H1 (cell line): ENCODE data around the gene SNAI1. TPM values are rescaled to one million over a fixed set of nuclear protein-coding genes. Genes with fewer than 3 reads are reported as not detected.

Source experiments
- CTCF ChIA-PET: fragments of 300-600 bp; sonication (Branson Sonifier 250); formaldehyde crosslinking; loops from one replicate; lab custom pipeline; 2021; ENCODE audit not compliant: partially characterized antibody; lab: Charles Lee
- POLR2A ChIA-PET: fragments of 300-600 bp; sonication (Branson Sonifier 250); formaldehyde crosslinking; loops from one replicate; lab custom pipeline; 2021; ENCODE audit warnings: inconsistent platforms; ENCODE audit not compliant: partially characterized antibody; lab: Charles Lee
- DNase-seq, 2 experiments: peaks; one replicate each; pipeline versions ENCODE4 v3.0.0 to v3.0.0-alpha.2; 2010 to 2022; ENCODE audit warnings: low spot score in 2 of 2, low read depth in 1 of 2, mixed read lengths in 1 of 2
- FAIRE-seq: peaks from 2 replicates; lab custom pipeline; 2011; peaks lifted over from hg19 to GRCh38; lab: Jason Lieb, UNC
- H2AFZ ChIP-seq: 2 replicates; pipeline ENCODE4 v1.8.1; 2012; ENCODE audit warnings: low read length, inconsistent platforms
- H2AK5ac ChIP-seq: 2 replicates; pipeline ENCODE4 v1.6.1; 2013; ENCODE audit warnings: low read depth, low read length
- H2BK120ac ChIP-seq: replicated peaks from 2 replicates; pipeline ENCODE3; 2013; ENCODE audit warnings: low read depth, low read length, inconsistent platforms
- H2BK12ac ChIP-seq: 2 replicates; pipeline ENCODE4 v1.6.1; 2013; ENCODE audit warnings: low read depth, low read length
- H2BK15ac ChIP-seq: 2 replicates; pipeline ENCODE4 v1.6.1; 2013; ENCODE audit warnings: low read length
- H2BK20ac ChIP-seq: 2 replicates; pipeline ENCODE4 v1.6.1; 2013; ENCODE audit warnings: low read length
- H2BK5ac ChIP-seq: 2 replicates; pipeline ENCODE4 v1.6.1; 2013; ENCODE audit warnings: low read depth, low read length
- H3K14ac ChIP-seq: 2 replicates; pipeline ENCODE4 v1.6.1; 2013; ENCODE audit warnings: inconsistent platforms; ENCODE audit not compliant: insufficient read length
- H3K18ac ChIP-seq: 2 replicates; pipeline ENCODE4 v1.6.1; 2013; ENCODE audit warnings: low read length; ENCODE audit errors: extremely low read depth
- H3K23ac ChIP-seq: 2 replicates; pipeline ENCODE4 v1.6.1; 2013; ENCODE audit warnings: inconsistent platforms; ENCODE audit not compliant: insufficient read length
- H3K23me2 ChIP-seq: 2 replicates; pipeline ENCODE4 v1.6.1; 2013; ENCODE audit warnings: low read depth, low read length
- H3K27ac ChIP-seq: 2 replicates; pipeline ENCODE4 v1.6.1; 2011; ENCODE audit warnings: low read depth, low read length, inconsistent platforms
- H3K27me3 ChIP-seq, 4 experiments: replicated peaks in 1 of 4; 1 replicate in 1 of 4; 2 replicates in 3 of 4; pipeline versions ENCODE4 v1.6.1 to v1.8.1; 2011 to 2013; ENCODE audit warnings: low read length in 3 of 4, mild to moderate bottlenecking in 3 of 4, inconsistent platforms in 2 of 4, mixed read lengths in 2 of 4, moderate library complexity in 1 of 4; ENCODE audit not compliant: control insufficient read depth in 3 of 4, insufficient read depth in 3 of 4; ENCODE audit errors: extremely low read depth in 1 of 4
- H3K36me3 ChIP-seq, 4 experiments: 2 replicates each; pipeline versions ENCODE4 v1.6.1 to v1.8.1; 2011 to 2013; ENCODE audit warnings: mild to moderate bottlenecking in 4 of 4, low read length in 3 of 4, moderate library complexity in 2 of 4, control low read depth in 1 of 4, inconsistent platforms in 1 of 4; ENCODE audit not compliant: insufficient read depth in 4 of 4, control insufficient read depth in 2 of 4
- H3K4ac ChIP-seq: replicated peaks from 2 replicates; pipeline ENCODE3; 2013; ENCODE audit warnings: low read length, low read depth, mixed read lengths, inconsistent platforms; ENCODE audit not compliant: insufficient read length
- H3K4me1 ChIP-seq, 4 experiments: replicated peaks in 1 of 4; 1 replicate in 1 of 4; 2 replicates in 3 of 4; pipeline versions ENCODE4 v1.6.1 to v1.8.1; 2011 to 2013; ENCODE audit warnings: low read length in 3 of 4, inconsistent platforms in 2 of 4, mixed read lengths in 1 of 4; ENCODE audit not compliant: insufficient read depth in 4 of 4, control insufficient read depth in 3 of 4
- H3K4me2 ChIP-seq, 2 experiments: 2 replicates each; pipeline versions ENCODE4 v1.6.1 to v1.8.1; 2011 to 2013; ENCODE audit warnings: low read depth in 2 of 2, low read length in 2 of 2, control low read depth in 1 of 2, inconsistent platforms in 1 of 2, mild to moderate bottlenecking in 1 of 2; ENCODE audit not compliant: insufficient read depth in 1 of 2
- H3K4me3 ChIP-seq, 4 experiments: fragments of 200-600, 300-600 bp in 1 of 4; sonication (generic), shearing (Covaris generic), sonication (Bioruptor Twin) in 1 of 4; 2 replicates each; pipeline versions ENCODE4 v1.5.1 to v1.8.1; 2011 to 2016; ENCODE audit warnings: low read length in 4 of 4, low read depth in 3 of 4, control low read depth in 2 of 4, inconsistent platforms in 2 of 4, mild to moderate bottlenecking in 2 of 4, mixed read lengths in 1 of 4, moderate library complexity in 1 of 4; ENCODE audit not compliant: insufficient read depth in 2 of 4; ENCODE audit errors: extremely low read depth in 1 of 4
- H3K56ac ChIP-seq: replicated peaks from 2 replicates; pipeline ENCODE3; 2013; ENCODE audit warnings: low read depth, mild to moderate bottlenecking, mixed read lengths, low read length, inconsistent platforms; ENCODE audit not compliant: insufficient read length
- H3K79me1 ChIP-seq: 2 replicates; pipeline ENCODE4 v1.6.1; 2013; ENCODE audit warnings: low read depth, low read length, control low read depth
- H3K79me2 ChIP-seq, 2 experiments: 2 replicates each; pipeline versions ENCODE4 v1.6.1 to v1.8.1; 2012 to 2013; ENCODE audit warnings: low read length in 2 of 2, mild to moderate bottlenecking in 2 of 2, inconsistent platforms in 1 of 2; ENCODE audit not compliant: insufficient read depth in 2 of 2, control insufficient read depth in 1 of 2
- H3K9ac ChIP-seq, 4 experiments: replicated peaks in 1 of 4; 1 replicate in 1 of 4; 2 replicates in 3 of 4; pipeline versions ENCODE4 v1.6.1 to v1.8.1; 2011 to 2013; ENCODE audit warnings: low read depth in 3 of 4, low read length in 3 of 4, control low read depth in 2 of 4, mild to moderate bottlenecking in 2 of 4, moderate library complexity in 2 of 4, inconsistent platforms in 1 of 4; ENCODE audit errors: extremely low read depth in 1 of 4
- H3K9me3 ChIP-seq, 2 experiments: 2 replicates each; pipeline versions ENCODE4 v1.6.1 to v1.8.1; 2012 to 2013; ENCODE audit warnings: mild to moderate bottlenecking in 2 of 2, moderate library complexity in 2 of 2, control low read depth in 1 of 2, inconsistent platforms in 1 of 2, low read depth in 1 of 2, low read length in 1 of 2, mixed read lengths in 1 of 2; ENCODE audit not compliant: insufficient read depth in 2 of 2
- H4K20me1 ChIP-seq, 2 experiments: replicated peaks in 1 of 2; 2 replicates each; pipeline versions ENCODE3 to v1.8.1; 2011 to 2013; ENCODE audit warnings: inconsistent platforms in 2 of 2, low read length in 2 of 2, mild to moderate bottlenecking in 1 of 2; ENCODE audit not compliant: insufficient read depth in 2 of 2, control insufficient read depth in 1 of 2
- H4K5ac ChIP-seq: 2 replicates; pipeline ENCODE4 v1.6.1; 2013; ENCODE audit warnings: low read length, low read depth, mixed read lengths, inconsistent platforms; ENCODE audit not compliant: insufficient read length
- H4K8ac ChIP-seq: 2 replicates; pipeline ENCODE4 v1.8.0; 2013; ENCODE audit warnings: mild to moderate bottlenecking, moderate library complexity, low read length, inconsistent platforms; ENCODE audit not compliant: insufficient read depth; ENCODE audit errors: extremely low read depth
- H4K91ac ChIP-seq: replicated peaks from 2 replicates; pipeline ENCODE3; 2013; ENCODE audit warnings: low read length, mixed read lengths, inconsistent platforms; ENCODE audit not compliant: insufficient read length
- BCL11A ChIP-seq, 2 experiments: IDR thresholded peaks; one replicate each; pipeline ENCODE4 v1.6.1; 2011; ENCODE audit warnings: low read depth in 2 of 2, low read length in 2 of 2, mild to moderate bottlenecking in 2 of 2
- WGBS, 2 experiments: shearing (Covaris generic) in 1 of 2; methylation state at CpG; one replicate each; pipeline versions ENCODE4 v1.1.6 to v1.1.7; 2013 to 2015; ENCODE audit warnings: low lambda C conversion rate in 2 of 2, mixed read lengths in 2 of 2, inconsistent platforms in 1 of 2, low coverage in 1 of 2, missing lambda C conversion rate in 1 of 2; ENCODE audit not compliant: insufficient replicate concordance in 2 of 2, insufficient coverage in 1 of 2, insufficient read length in 1 of 2; ENCODE audit errors: extremely low coverage in 1 of 2, missing lambda C conversion rate in 1 of 2; 5-methylcytosine and 5-hydroxymethylcytosine counted together
- polyA plus RNA-seq, 7 experiments: library from polyadenylated mRNA; depleted of rRNA in 3 of 7; stranded (reverse) in 5 of 7; unstranded in 2 of 7; fragments of >200 nt in 5 of 7; fragments of 200-250 nt in 2 of 7; gene quantifications; 1 replicate in 5 of 7; 2 replicates in 1 of 7; 4 replicates in 1 of 7; pipeline versions ENCODE4 v1.2.1 to v1.2.3, GENCODE V29; 2011 to 2013; ENCODE audit warnings: missing spikeins in 2 of 7, mixed read lengths in 2 of 7
- total RNA-seq: library from RNA; stranded (reverse); fragmentation: NEBNext Ultra II Directional; extraction: Animal tissue kit (Norgen Biotek cat#: 25700); gene quantifications from 2 replicates; pipeline ENCODE4 v1.2.1, GENCODE V29; 2021

The SNAI1 gene
- total and polyA plus RNA-seq, 2 of the 8 experiments (the other 6 are each of a cell fraction or from before 2014, with no cell fraction given) = 6.5 to 8.0 TPM

GRCh38 chr20:49983848-49984408, 1.1 kb downstream of the SNAI1 start:
- Histone ChIP-seq H2AK5ac (no peak overlapping the region; the same call in 1 of the 2 replicates), H2BK20ac (0 out of 2 replicates have a peak overlapping the region, but pooled peaks have one; percentile 34), H3K23me2 (peaks cover 12% of the 10 kb centered on the region), H2BK5ac (peak overlapping the region; percentile 52; the same call in 1 of the 2 replicates), H3K9me3 (no peaks in the 10 kb centered on the region), H2BK12ac (no peak overlapping the region), H3K79me1 (peaks cover 2% of the 10 kb centered on the region; the same call in 1 of the 2 replicates), H3K4ac (no peak overlapping the region), H3K4me2 (peak overlapping the region; percentile 78 to 100), H3K79me2 (peaks cover 0 to 8% of the 10 kb centered on the region in 2 experiments; a peak in 2 of 4 replicates), H3K23ac (no peak overlapping the region), H3K56ac (no peak overlapping the region), H3K36me3 (peaks cover 0 to 25% (median 0%) of the 10 kb centered on the region in 4 experiments; a peak in 1 of 8 replicates), H3K27me3 (peaks cover 0 to 17% (median 15%) of the 10 kb centered on the region in 4 experiments; a peak in 6 of 7 replicates), H2AFZ (no peak overlapping the region), H3K14ac (no peak overlapping the region), H2BK120ac (no peak overlapping the region), H4K8ac (no peak overlapping the region), H4K5ac (no peak overlapping the region), H2BK15ac (no peak overlapping the region; the same call in 1 of the 2 replicates), H3K18ac (no peak overlapping the region; the same call in 1 of the 2 replicates), H3K4me3 (peak overlapping the region in 3 of 4 experiments; percentile 60 to 93 (median 67); a peak in 4 of 8 replicates), H3K9ac (no peak overlapping the region; a peak in 1 of 7 replicates), H4K91ac (no peak overlapping the region), H3K27ac (no peak overlapping the region), H4K20me1 (peaks cover 2 to 4% of the 10 kb centered on the region in 2 experiments), H3K4me1 (peaks cover 11 to 52% (median 36%) of the 10 kb centered on the region in 4 experiments)
- POLR2A ChIA-PET = interaction anchor here (0.5 to 15.6 kb wide), 23 partner anchors 8 to 1166 kb away, joined by 3 to 287 read pairs (median 4); partner anchors contain the start of gene PEDS1
- DNase-seq (no peak), FAIRE-seq (no peak)
- CTCF ChIA-PET = interaction anchor here (0.6 to 21.7 kb wide), 7 partner anchors 18 to 195 kb away, joined by 3 to 514 read pairs (median 3); no protein-coding TSS in a partner anchor
- WGBS, 2 experiments = 88% methylated on average over 18 of the region's 18 CpGs; no CpG with 5 or more reads in 1 of the 2 experiments
- TF ChIP-seq BCL11A (IDR thresholded peaks at IDR 0.05; ENCODE audit: low read depth in 2 of 2, low read length in 2 of 2) = no peak
